Measurements from ENCODE around the gene PTGES2. TPM values are rescaled to one million over a fixed set of nuclear protein-coding genes. Genes with fewer than 3 reads are reported as not detected.
A peak's percentile ranks its signal among the peaks of the same experiment; 100 is the strongest.
"Not testable (repeated sequence)": the region's sequence is repeated elsewhere in the genome, so short reads cannot be mapped to it uniquely, and the experiment has no call there.

The PTGES2 gene
- total RNA-seq, 6 experiments from 2014 or later: 68.5 to 82.8 (median 70.6) TPM

GRCh38 chr9:128072144-128073021, 55.1 kb downstream of the PTGES2 start:
- Mint-ChIP-seq H3K4me3 (peak overlapping the region; percentile 82), H3K4me1 (ENCODE audit: low read depth) (peaks cover 43% of the 10 kb centered on the region), H3K27ac (peak overlapping the region; percentile 96), H3K27me3 (ENCODE audit: insufficient read depth) (peaks cover 3% of the 10 kb centered on the region; the same call in 1 of the 2 replicates), H3K9me3 (no peaks in the 10 kb centered on the region), H3K36me3 (ENCODE audit: low read depth) (no peaks in the 10 kb centered on the region)
- TF ChIP-seq CTCF (IDR thresholded peaks at IDR 0.05): no peak
- peak; percentile 65 for DNase-seq

GRCh38 chr9:128071475-128071874, 56.1 kb downstream of the PTGES2 start:
- not testable (repeated sequence) for DNase-seq; H3K36me3 Mint-ChIP-seq (ENCODE audit: low read depth); H3K27me3 Mint-ChIP-seq (ENCODE audit: insufficient read depth); H3K4me3 Mint-ChIP-seq; H3K9me3 Mint-ChIP-seq
- peak overlapping the region; percentile 96; the same call in 1 of the 2 replicates for H3K27ac Mint-ChIP-seq
- H3K4me1 Mint-ChIP-seq (ENCODE audit: low read depth): peaks cover 36% of the 10 kb centered on the region

GRCh38 chr9:128070874-128071273, 56.7 kb downstream of the PTGES2 start:
- no peak for TF ChIP-seq CTCF (IDR thresholded peaks at IDR 0.05)
- no peak for DNase-seq
- H3K4me3 Mint-ChIP-seq: peak overlapping the region; percentile 37; the same call in 1 of the 2 replicates

More at GRCh38 chr9:128070874-128071273, 56.7 kb downstream of the PTGES2 start:
- H3K27me3 Mint-ChIP-seq (ENCODE audit: insufficient read depth): peaks cover 3% of the 10 kb centered on the region; the same call in 1 of the 2 replicates
- peaks cover 4% of the 10 kb centered on the region for H3K36me3 Mint-ChIP-seq (ENCODE audit: low read depth)
- H3K9me3 Mint-ChIP-seq: no peaks in the 10 kb centered on the region
- H3K27ac Mint-ChIP-seq: peak overlapping the region; percentile 46; the same call in 1 of the 2 replicates
- peaks cover 41% of the 10 kb centered on the region for H3K4me1 Mint-ChIP-seq (ENCODE audit: low read depth)

Other genes starting within 250 kb of the PTGES2 start
- 10 to 100 TPM; 29.3 to 40.6 (median 34.2) TPM for gene ST6GALNAC6, start 228.1 kb downstream of the PTGES2 start, total RNA-seq (2021; fragmentation: NEBNext Ultra II Directional; extraction: Animal tissue kit (Norgen Biotek cat#: 25700))
- 10 to 100 TPM; 22.9 to 33.4 (median 27.7) TPM for gene ST6GALNAC4, start 210.7 kb downstream of the PTGES2 start, total RNA-seq (2021; fragmentation: NEBNext Ultra II Directional; extraction: Animal tissue kit (Norgen Biotek cat#: 25700))
- 1 to 10 TPM; 1.7 to 3.1 (median 2.1) TPM for gene PIP5KL1, start 197.0 kb downstream of the PTGES2 start, total RNA-seq (2021; fragmentation: NEBNext Ultra II Directional; extraction: Animal tissue kit (Norgen Biotek cat#: 25700))
- gene DPM2, start 189.9 kb downstream of the PTGES2 start, total RNA-seq (2021; fragmentation: NEBNext Ultra II Directional; extraction: Animal tissue kit (Norgen Biotek cat#: 25700)): 10 to 100 TPM; 42.5 to 49.6 (median 47.1) TPM
- gene EEIG1, start 146.7 kb downstream of the PTGES2 start, total RNA-seq (2021; fragmentation: NEBNext Ultra II Directional; extraction: Animal tissue kit (Norgen Biotek cat#: 25700)): 10 to 100 TPM; 26.7 to 35.4 (median 29.3) TPM
- 10 to 100 TPM in 3 of 6 experiments, 1 to 10 TPM in 3; 8.7 to 11.5 (median 9.8) TPM for gene NAIF1, start 60.4 kb downstream of the PTGES2 start, total RNA-seq (2021; fragmentation: NEBNext Ultra II Directional; extraction: Animal tissue kit (Norgen Biotek cat#: 25700))
- 10 to 100 TPM; 16.5 to 20.7 (median 18.4) TPM for gene SLC25A25, start 59.5 kb downstream of the PTGES2 start, total RNA-seq (2021; fragmentation: NEBNext Ultra II Directional; extraction: Animal tissue kit (Norgen Biotek cat#: 25700))
- gene LCN2, start 21.7 kb upstream of the PTGES2 start, total RNA-seq (2021; fragmentation: NEBNext Ultra II Directional; extraction: Animal tissue kit (Norgen Biotek cat#: 25700)): not detected
- 10 to 100 TPM; 45.7 to 63.2 (median 50.5) TPM for gene BBLN, start 32.5 kb upstream of the PTGES2 start, total RNA-seq (2021; fragmentation: NEBNext Ultra II Directional; extraction: Animal tissue kit (Norgen Biotek cat#: 25700))
- gene CIZ1, start 63.8 kb upstream of the PTGES2 start, total RNA-seq (2021; fragmentation: NEBNext Ultra II Directional; extraction: Animal tissue kit (Norgen Biotek cat#: 25700)): 100 to 1,000 TPM; 119 to 168 (median 148) TPM
- gene DNM1, start 75.7 kb upstream of the PTGES2 start, total RNA-seq (2021; fragmentation: NEBNext Ultra II Directional; extraction: Animal tissue kit (Norgen Biotek cat#: 25700)): 10 to 100 TPM; 17.4 to 38.2 (median 32.7) TPM
- gene GOLGA2, start 148.3 kb upstream of the PTGES2 start, total RNA-seq (2021; fragmentation: NEBNext Ultra II Directional; extraction: Animal tissue kit (Norgen Biotek cat#: 25700)): 100 to 1,000 TPM; 142 to 167 (median 156) TPM
- gene SWI5, start 148.5 kb upstream of the PTGES2 start, total RNA-seq (2021; fragmentation: NEBNext Ultra II Directional; extraction: Animal tissue kit (Norgen Biotek cat#: 25700)): 10 to 100 TPM; 40.7 to 46.7 (median 41.9) TPM
- 10 to 100 TPM; 27.0 to 38.5 (median 34.3) TPM for gene TRUB2, start 194.7 kb upstream of the PTGES2 start, total RNA-seq (2021; fragmentation: NEBNext Ultra II Directional; extraction: Animal tissue kit (Norgen Biotek cat#: 25700))
- gene COQ4, start 195.1 kb upstream of the PTGES2 start, total RNA-seq (2021; fragmentation: NEBNext Ultra II Directional; extraction: Animal tissue kit (Norgen Biotek cat#: 25700)): 10 to 100 TPM; 29.8 to 33.3 (median 31.3) TPM
- 10 to 100 TPM; 21.1 to 31.1 (median 23.2) TPM for gene SLC27A4, start 212.8 kb upstream of the PTGES2 start, total RNA-seq (2021; fragmentation: NEBNext Ultra II Directional; extraction: Animal tissue kit (Norgen Biotek cat#: 25700))
- 10 to 100 TPM; 63.8 to 75.5 (median 70.2) TPM for gene URM1, start 243.6 kb upstream of the PTGES2 start, total RNA-seq (2021; fragmentation: NEBNext Ultra II Directional; extraction: Animal tissue kit (Norgen Biotek cat#: 25700))